ENCODE measurements around the gene PLEK.
A peak's percentile ranks its signal among the peaks of the same experiment; 100 is the strongest.
"Not testable (repeated sequence)": the region's sequence is repeated elsewhere in the genome, so short reads cannot be mapped to it uniquely, and the experiment has no call there.

The PLEK gene

DNA sequence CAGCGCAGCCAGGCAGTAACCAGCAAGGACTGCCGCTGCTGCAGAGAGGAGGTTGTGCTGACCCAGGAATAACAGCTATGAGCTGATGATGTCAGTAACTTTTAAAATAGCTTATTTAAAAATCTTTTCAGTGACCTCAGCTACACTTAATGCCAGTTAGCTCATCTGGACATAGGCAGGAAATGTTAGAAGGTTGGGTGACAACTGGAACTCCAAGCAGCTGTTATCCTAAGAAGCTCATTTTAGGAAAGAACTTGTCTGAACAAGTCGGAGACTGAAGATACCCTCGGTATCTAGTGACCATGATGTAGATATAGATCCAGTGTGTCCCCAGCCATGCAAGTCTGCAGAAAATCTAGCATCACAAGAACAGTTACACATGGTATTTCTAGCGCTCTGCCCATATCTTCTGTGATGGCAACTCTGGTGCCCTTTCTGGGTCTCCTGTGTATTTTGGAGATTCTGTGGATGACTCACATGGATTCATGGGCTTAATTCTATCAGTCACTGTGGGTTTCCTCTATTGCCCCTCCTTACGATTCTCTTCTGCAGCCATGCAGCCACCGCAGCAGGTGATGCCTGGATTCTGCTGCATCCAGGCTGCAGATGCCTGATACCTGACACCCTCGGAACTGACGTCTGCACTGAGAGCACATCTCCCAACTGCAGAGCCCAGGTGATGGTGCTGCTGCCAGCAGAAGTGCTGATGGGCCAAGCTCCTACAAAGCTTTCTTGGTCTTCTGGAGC lies 19.8 kb upstream of the PLEK start:
- no peak overlapping the region for H4K8ac ChIP-seq (ENCODE audit: low read depth, low read length)
- no peak overlapping the region for H3K4ac ChIP-seq (ENCODE audit: low read depth, low read length)
- no peak overlapping the region for H3K56ac ChIP-seq (ENCODE audit: low read length)
- no peak overlapping the region for H3K18ac ChIP-seq (ENCODE audit: low read length)
- H2BK5ac ChIP-seq (ENCODE audit: low read length) = no peak overlapping the region
- no CpG with 5 or more reads among the region's 9 CpGs for WGBS (ENCODE audit: extremely low coverage, insufficient coverage, low lambda C conversion rate)
- no peaks in the 10 kb centered on the region for H3K27me3 ChIP-seq (ENCODE audit: insufficient read depth, low read length, poor library complexity)
- no peak overlapping the region for H2BK120ac ChIP-seq (ENCODE audit: low read depth, low read length)
- no peaks in the 10 kb centered on the region for H3K79me1 ChIP-seq (ENCODE audit: low read length)
- no peak overlapping the region for H3K4me2 ChIP-seq (ENCODE audit: low read length)
- H3K79me2 ChIP-seq (ENCODE audit: control insufficient read depth, insufficient read depth, low read length) = no peaks in the 10 kb centered on the region
- H2AK5ac ChIP-seq (ENCODE audit: low read length) = no peak overlapping the region
- no peak overlapping the region for H3K27ac ChIP-seq (ENCODE audit: low read depth, low read length)
- no peak overlapping the region for H3K9ac ChIP-seq (ENCODE audit: low read length)
- no peaks in the 10 kb centered on the region for H3K36me3 ChIP-seq (ENCODE audit: control insufficient read depth, insufficient read depth, low read length)
- no peaks in the 10 kb centered on the region for H3K4me1 ChIP-seq (ENCODE audit: control insufficient read depth, low read depth, low read length)
- H3K4me3 ChIP-seq (ENCODE audit: low read length) = no peak overlapping the region
- DNase-seq = no peak
- H4K5ac ChIP-seq (ENCODE audit: low read length) = no peak overlapping the region
- no peak overlapping the region for H3K23ac ChIP-seq (ENCODE audit: low read length)
- H2BK15ac ChIP-seq (replicated peaks; ENCODE audit: low read depth) = no peak overlapping the region

DNA sequence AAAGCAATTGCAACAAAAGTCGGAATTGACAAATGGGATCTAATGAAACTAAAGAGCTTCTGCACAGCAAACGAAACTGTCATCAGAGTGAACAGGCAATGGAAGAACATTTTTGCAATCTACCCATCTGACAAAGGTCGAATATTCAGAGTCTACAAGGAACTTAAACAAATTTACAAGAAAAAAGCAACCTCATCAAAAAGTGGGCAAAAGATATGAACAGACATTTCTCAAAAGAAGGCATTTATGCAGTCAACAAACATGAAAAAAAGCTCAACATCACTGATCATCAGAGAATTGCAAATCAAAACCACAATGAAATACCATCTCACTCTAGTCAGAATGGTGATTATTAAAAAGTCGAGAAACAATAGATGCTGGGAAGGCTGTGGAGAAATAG lies 16.0 kb upstream of the PLEK start:
- H2BK5ac ChIP-seq (ENCODE audit: low read length); H3K79me2 ChIP-seq (ENCODE audit: control insufficient read depth, insufficient read depth, low read length); H3K4me1 ChIP-seq (ENCODE audit: control insufficient read depth, low read depth, low read length); H3K4me3 ChIP-seq (ENCODE audit: low read length); H3K27ac ChIP-seq (ENCODE audit: low read depth, low read length); H3K79me1 ChIP-seq (ENCODE audit: low read length); H2BK15ac ChIP-seq (replicated peaks; ENCODE audit: low read depth); H2BK120ac ChIP-seq (ENCODE audit: low read depth, low read length); H3K4me2 ChIP-seq (ENCODE audit: low read length); H4K8ac ChIP-seq (ENCODE audit: low read depth, low read length); H3K36me3 ChIP-seq (ENCODE audit: control insufficient read depth, insufficient read depth, low read length); H2AK5ac ChIP-seq (ENCODE audit: low read length); H3K56ac ChIP-seq (ENCODE audit: low read length); H3K9ac ChIP-seq (ENCODE audit: low read length); H3K27me3 ChIP-seq (ENCODE audit: insufficient read depth, low read length, poor library complexity); H4K5ac ChIP-seq (ENCODE audit: low read length); DNase-seq; H3K23ac ChIP-seq (ENCODE audit: low read length); H3K4ac ChIP-seq (ENCODE audit: low read depth, low read length); H3K18ac ChIP-seq (ENCODE audit: low read length): not testable (repeated sequence)
- no CpG with 5 or more reads among the region's 4 CpGs for WGBS (ENCODE audit: extremely low coverage, insufficient coverage, low lambda C conversion rate)

DNA sequence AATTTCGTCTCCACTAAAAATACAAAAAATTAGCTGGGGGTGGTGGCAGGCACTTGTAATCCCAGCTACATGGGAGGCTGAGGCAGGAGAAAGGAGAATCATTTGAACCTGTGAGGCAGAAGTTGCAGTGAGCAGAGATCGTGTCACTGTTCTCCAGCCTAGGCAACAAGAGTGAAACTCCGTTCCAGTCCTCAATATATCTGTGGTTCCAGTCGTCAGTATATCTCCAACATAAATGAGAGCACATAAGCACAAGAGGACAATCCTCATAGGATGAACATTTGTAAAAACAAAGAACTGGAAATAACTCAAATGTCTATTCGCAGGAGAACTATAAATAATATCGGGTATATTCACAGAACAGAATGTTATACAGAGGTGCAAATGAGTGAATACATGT lies 13.1 kb upstream of the PLEK start:
- Histone ChIP-seq H3K4me2 (ENCODE audit: low read length) (no peak overlapping the region), H3K9ac (ENCODE audit: low read length) (no peak overlapping the region), H4K8ac (ENCODE audit: low read depth, low read length) (no peak overlapping the region), H3K36me3 (ENCODE audit: control insufficient read depth, insufficient read depth, low read length) (no peaks in the 10 kb centered on the region), H3K4me3 (ENCODE audit: low read length) (no peak overlapping the region), H2BK120ac (ENCODE audit: low read depth, low read length) (no peak overlapping the region), H3K23ac (ENCODE audit: low read length) (no peak overlapping the region), H3K4ac (ENCODE audit: low read depth, low read length) (no peak overlapping the region), H4K5ac (ENCODE audit: low read length) (no peak overlapping the region), H3K18ac (ENCODE audit: low read length) (no peak overlapping the region), H3K27ac (ENCODE audit: low read depth, low read length) (no peak overlapping the region), H2BK15ac (replicated peaks; ENCODE audit: low read depth) (no peak overlapping the region), H3K79me1 (ENCODE audit: low read length) (no peaks in the 10 kb centered on the region), H2BK5ac (ENCODE audit: low read length) (no peak overlapping the region), H3K27me3 (ENCODE audit: insufficient read depth, low read length, poor library complexity) (no peaks in the 10 kb centered on the region), H3K4me1 (ENCODE audit: control insufficient read depth, low read depth, low read length) (no peaks in the 10 kb centered on the region), H3K79me2 (ENCODE audit: control insufficient read depth, insufficient read depth, low read length) (no peaks in the 10 kb centered on the region), H2AK5ac (ENCODE audit: low read length) (no peak overlapping the region), H3K56ac (ENCODE audit: low read length) (no peak overlapping the region)
- no peak for DNase-seq
- WGBS (ENCODE audit: extremely low coverage, insufficient coverage, low lambda C conversion rate) = no CpG with 5 or more reads among the region's 6 CpGs

DNA sequence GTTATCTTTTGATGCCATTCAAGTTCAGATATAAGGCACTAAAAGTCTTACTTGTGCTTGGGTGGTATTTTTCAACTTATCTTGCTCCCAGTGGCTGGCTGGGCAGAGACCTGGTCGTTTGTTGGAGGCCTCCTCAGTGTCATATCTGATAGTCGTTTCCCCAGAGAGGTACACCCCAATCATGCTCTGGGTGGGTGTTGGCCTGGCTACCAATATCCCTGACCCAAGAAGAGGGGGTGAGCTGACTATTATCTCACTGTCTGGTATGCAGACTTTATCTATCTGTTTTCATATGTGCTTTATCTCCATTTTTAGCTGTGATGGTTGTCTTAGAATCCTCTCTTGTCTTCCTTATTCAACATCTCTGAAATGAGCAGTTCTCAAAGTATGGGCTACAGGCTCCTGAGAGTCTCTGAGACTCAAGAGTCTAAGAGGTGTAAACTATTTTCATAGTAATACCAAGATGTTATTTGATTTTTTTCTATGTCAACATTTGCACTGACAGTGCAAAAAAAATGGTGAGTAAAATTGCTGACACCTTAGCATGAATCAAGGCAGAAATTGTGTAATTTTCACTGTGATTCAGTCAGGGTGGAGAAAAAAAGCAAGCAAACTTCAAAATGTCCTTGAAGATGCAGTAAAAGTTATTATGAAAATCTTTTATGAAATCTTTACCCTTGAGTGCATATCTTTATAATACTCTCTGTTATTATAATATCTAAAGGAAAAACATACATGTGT lies 12.3 kb upstream of the PLEK start:
- no CpG with 5 or more reads among the region's 2 CpGs for WGBS (ENCODE audit: extremely low coverage, insufficient coverage, low lambda C conversion rate)
- H3K18ac ChIP-seq (ENCODE audit: low read length) = no peak overlapping the region

DNA sequence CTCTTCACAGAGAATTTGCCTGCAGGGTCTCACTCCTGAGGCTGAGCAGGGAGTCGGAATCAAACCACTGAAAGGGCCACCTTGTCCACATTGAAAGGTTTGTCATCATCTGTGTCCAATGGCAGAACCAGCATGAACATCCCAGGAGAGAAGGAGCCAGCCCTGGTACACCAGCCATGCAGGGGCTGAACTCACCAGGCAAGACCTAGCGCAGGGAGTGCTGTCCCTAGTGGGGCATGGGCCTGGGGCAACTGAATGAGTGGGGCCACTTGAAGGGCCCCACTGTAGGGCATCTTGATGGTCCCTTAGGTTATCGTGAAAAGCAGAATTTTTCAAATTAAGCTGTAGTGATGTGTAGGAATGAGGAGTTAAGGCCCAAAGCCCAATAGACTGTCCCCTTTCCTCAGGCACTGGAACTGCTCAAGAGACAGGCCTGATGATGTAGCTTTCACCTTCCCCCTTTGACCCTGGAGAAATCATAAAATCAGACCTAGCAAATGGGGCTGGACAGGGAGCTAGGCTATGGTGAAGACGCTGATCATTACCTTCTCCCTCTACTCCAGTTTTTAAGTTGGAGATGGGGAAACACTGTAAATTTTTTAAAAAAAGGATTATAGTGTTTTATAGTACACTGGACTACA lies 8.4 kb upstream of the PLEK start:
- Histone ChIP-seq H3K4ac (ENCODE audit: low read depth, low read length) (no peak overlapping the region), H3K4me1 (ENCODE audit: control insufficient read depth, low read depth, low read length) (no peaks in the 10 kb centered on the region), H3K79me2 (ENCODE audit: control insufficient read depth, insufficient read depth, low read length) (no peaks in the 10 kb centered on the region), H3K36me3 (ENCODE audit: control insufficient read depth, insufficient read depth, low read length) (no peaks in the 10 kb centered on the region), H3K18ac (ENCODE audit: low read length) (no peak overlapping the region), H2AK5ac (ENCODE audit: low read length) (no peak overlapping the region), H3K9ac (ENCODE audit: low read length) (no peak overlapping the region), H2BK120ac (ENCODE audit: low read depth, low read length) (no peak overlapping the region), H3K27ac (ENCODE audit: low read depth, low read length) (no peak overlapping the region), H3K79me1 (ENCODE audit: low read length) (no peaks in the 10 kb centered on the region), H3K23ac (ENCODE audit: low read length) (no peak overlapping the region), H3K56ac (ENCODE audit: low read length) (peak overlapping the region; percentile 10), H3K27me3 (ENCODE audit: insufficient read depth, low read length, poor library complexity) (no peaks in the 10 kb centered on the region), H4K8ac (ENCODE audit: low read depth, low read length) (no peak overlapping the region), H2BK15ac (replicated peaks; ENCODE audit: low read depth) (no peak overlapping the region), H2BK5ac (ENCODE audit: low read length) (no peak overlapping the region), H3K4me3 (ENCODE audit: low read length) (no peak overlapping the region), H4K5ac (ENCODE audit: low read length) (no peak overlapping the region), H3K4me2 (ENCODE audit: low read length) (no peak overlapping the region)
- no CpG with 5 or more reads among the region's 4 CpGs for WGBS (ENCODE audit: extremely low coverage, insufficient coverage, low lambda C conversion rate)
- DNase-seq = no peak

More for the DNA sequence above, 12.3 kb upstream of the PLEK start:
- no peak overlapping the region for H3K4me2 ChIP-seq (ENCODE audit: low read length)
- H3K4ac ChIP-seq (ENCODE audit: low read depth, low read length) = no peak overlapping the region
- H3K4me3 ChIP-seq (ENCODE audit: low read length) = no peak overlapping the region
- DNase-seq = no peak
- no peaks in the 10 kb centered on the region for H3K27me3 ChIP-seq (ENCODE audit: insufficient read depth, low read length, poor library complexity)
- no peak overlapping the region for H4K5ac ChIP-seq (ENCODE audit: low read length)
- H3K79me2 ChIP-seq (ENCODE audit: control insufficient read depth, insufficient read depth, low read length) = no peaks in the 10 kb centered on the region
- H4K8ac ChIP-seq (ENCODE audit: low read depth, low read length) = no peak overlapping the region
- no peak overlapping the region for H2BK15ac ChIP-seq (replicated peaks; ENCODE audit: low read depth)
- no peak overlapping the region for H2BK120ac ChIP-seq (ENCODE audit: low read depth, low read length)
- no peak overlapping the region for H3K56ac ChIP-seq (ENCODE audit: low read length)
- no peak overlapping the region for H2AK5ac ChIP-seq (ENCODE audit: low read length)
- no peaks in the 10 kb centered on the region for H3K79me1 ChIP-seq (ENCODE audit: low read length)
- H2BK5ac ChIP-seq (ENCODE audit: low read length) = no peak overlapping the region
- H3K23ac ChIP-seq (ENCODE audit: low read length) = no peak overlapping the region
- H3K27ac ChIP-seq (ENCODE audit: low read depth, low read length) = no peak overlapping the region
- H3K36me3 ChIP-seq (ENCODE audit: control insufficient read depth, insufficient read depth, low read length) = no peaks in the 10 kb centered on the region
- no peak overlapping the region for H3K9ac ChIP-seq (ENCODE audit: low read length)
- H3K4me1 ChIP-seq (ENCODE audit: control insufficient read depth, low read depth, low read length) = no peaks in the 10 kb centered on the region
